HEK293 (cell line): Measurements from ENCODE around the gene KCNJ5.

Experiments
- CTCF ChIA-PET: fragments of 350-600 bp; formaldehyde crosslinking; extraction: SDS; loops from one replicate; lab custom pipeline; 2021; ENCODE audit warnings: antibody characterized with exemption; lab: Yijun Ruan, JAX
- POLR2A ChIA-PET: fragments of 300-600 bp; formaldehyde crosslinking; extraction: SDS; loops from one replicate; lab custom pipeline; 2020; ENCODE audit warnings: antibody characterized with exemption, inconsistent platforms; lab: Yijun Ruan, JAX
- H3K27ac ChIP-seq: fragments of 200-500 bp; sonication (Bioruptor generic); 2 replicates; pipeline ENCODE4 v1.5.1; 2014; ENCODE audit warnings: low read depth, low read length, control low read depth, inconsistent platforms; ENCODE audit errors: extremely low read depth
- H3K36me3 ChIP-seq, 2 experiments: fragments of 200-500 bp in 1 of 2; sonication (Bioruptor generic) in 1 of 2; 1 replicate in 1 of 2; 2 replicates in 1 of 2; pipeline ENCODE4 v1.5.1; 2014 to 2017; ENCODE audit warnings: inconsistent platforms in 2 of 2, low read length in 2 of 2; ENCODE audit not compliant: control insufficient read depth in 2 of 2, insufficient read depth in 1 of 2
- H3K4me1 ChIP-seq: fragments of 200-500 bp; sonication (Bioruptor generic); 2 replicates; pipeline ENCODE4 v1.5.1; 2014; ENCODE audit warnings: mild to moderate bottlenecking, low read length, inconsistent platforms; ENCODE audit not compliant: control insufficient read depth, insufficient read depth
- H3K4me3 ChIP-seq: 2 replicates; pipeline ENCODE4 v1.5.1; 2011; ENCODE audit warnings: low read depth, mild to moderate bottlenecking, control low read depth, low read length, moderate library complexity
- H3K9me3 ChIP-seq: fragments of 200-500 bp; sonication (Bioruptor generic); 2 replicates; pipeline ENCODE4 v1.5.1; 2014; ENCODE audit warnings: low read depth, low read length, inconsistent platforms; ENCODE audit not compliant: control insufficient read depth, insufficient read depth
- HOXA7 ChIP-seq: sonication (generic); formaldehyde crosslinking; IDR thresholded peaks from 2 replicates; pipeline ENCODE4 v1.8.1; 2022; ENCODE audit warnings: missing genetic modification reagents, borderline replicate concordance
- PRDM1 ChIP-seq: fragments of 450-650 bp; formaldehyde crosslinking; IDR thresholded peaks from 2 replicates; pipeline ENCODE4; 2016; ENCODE audit warnings: missing biosample characterization, missing genetic modification characterization
- RBAK ChIP-seq: fragments of 450-650 bp; formaldehyde crosslinking; IDR thresholded peaks from 2 replicates; pipeline ENCODE4 v1.5.1; 2016; ENCODE audit warnings: missing biosample characterization, missing genetic modification characterization
- SP2 ChIP-seq: fragments of 450-650 bp; formaldehyde crosslinking; IDR thresholded peaks from 2 replicates; pipeline ENCODE4 v1.5.1; 2016; ENCODE audit warnings: missing biosample characterization, missing genetic modification characterization
- ZBTB17 ChIP-seq: fragments of 450-650 bp; formaldehyde crosslinking; IDR thresholded peaks from 2 replicates; pipeline ENCODE4 v1.5.1; 2016; ENCODE audit warnings: missing biosample characterization, missing genetic modification characterization
- ZNF214 ChIP-seq: fragments of 450-650 bp; formaldehyde crosslinking; IDR thresholded peaks from 2 replicates; pipeline ENCODE4 v1.5.1; 2017; ENCODE audit warnings: missing biosample characterization, mild to moderate bottlenecking, missing genetic modification characterization, borderline replicate concordance
- ZNF266 ChIP-seq: fragments of 450-650 bp; formaldehyde crosslinking; IDR thresholded peaks from 2 replicates; pipeline ENCODE4 v1.5.1; 2016; ENCODE audit warnings: missing biosample characterization, missing genetic modification characterization, low read depth
- ZNF280C ChIP-seq: fragments of 450-650 bp; formaldehyde crosslinking; IDR thresholded peaks from 2 replicates; pipeline ENCODE4 v1.5.1; 2016; ENCODE audit warnings: missing biosample characterization, missing genetic modification characterization
- ZNF335 ChIP-seq: fragments of 450-650 bp; formaldehyde crosslinking; conservative IDR thresholded peaks from 2 replicates; pipeline ENCODE4 v1.5.1; 2016; ENCODE audit warnings: missing biosample characterization, missing genetic modification characterization
- ZNF391 ChIP-seq: fragments of 450-650 bp; formaldehyde crosslinking; IDR thresholded peaks from 2 replicates; pipeline ENCODE4 v1.5.1; 2016; ENCODE audit warnings: low read depth, missing biosample characterization, missing genetic modification characterization, borderline replicate concordance
- ZNF423 ChIP-seq: fragments of 450-650 bp; formaldehyde crosslinking; IDR thresholded peaks from 2 replicates; pipeline ENCODE4 v1.5.1; 2016; ENCODE audit warnings: missing biosample characterization, missing genetic modification characterization
- ZNF473 ChIP-seq: fragments of 450-650 bp; formaldehyde crosslinking; IDR thresholded peaks from 2 replicates; pipeline ENCODE4 v1.5.1; 2017; ENCODE audit warnings: missing biosample characterization, missing genetic modification characterization
- ZNF518A ChIP-seq: fragments of 450-650 bp; formaldehyde crosslinking; conservative IDR thresholded peaks from 2 replicates; pipeline ENCODE4 v1.5.1; 2016; ENCODE audit warnings: low read depth, missing biosample characterization, missing genetic modification characterization
- ZNF549 ChIP-seq: fragments of 450-650 bp; IDR thresholded peaks from 2 replicates; pipeline ENCODE4 v1.5.1; 2018; ENCODE audit warnings: missing biosample characterization, missing genetic modification characterization, mild to moderate bottlenecking, inconsistent platforms, moderate library complexity
- ZNF654 ChIP-seq: fragments of 450-650 bp; formaldehyde crosslinking; IDR thresholded peaks from 2 replicates; pipeline ENCODE4 v1.5.1; 2016; ENCODE audit warnings: low read depth, missing biosample characterization, missing genetic modification characterization
- ZSCAN30 ChIP-seq: fragments of 450-650 bp; IDR thresholded peaks from 2 replicates; pipeline ENCODE4 v1.5.1; 2018; ENCODE audit warnings: missing biosample characterization, mild to moderate bottlenecking, missing genetic modification characterization, moderate library complexity
- ZSCAN4 ChIP-seq: fragments of 450-650 bp; formaldehyde crosslinking; IDR thresholded peaks from 2 replicates; pipeline ENCODE4 v1.5.1; 2017; ENCODE audit warnings: missing biosample characterization, missing genetic modification characterization

Gene KCNJ5

GRCh38 chr11:128845334-128845780, 45.8 kb upstream of the KCNJ5 start:
- H3K27ac ChIP-seq: no peak overlapping the region
- no peaks in the 10 kb centered on the region for H3K4me1 ChIP-seq
- ChIA-PET POLR2A (interaction anchor here (0.7 kb wide), 1 partner anchor 573 kb away, joined by 4 read pairs; no protein-coding TSS in a partner anchor), CTCF (interaction anchor here (3.4 kb wide), 1 partner anchor 14 kb away, joined by 13 read pairs; no protein-coding TSS in a partner anchor)
- no peaks in the 10 kb centered on the region for H3K9me3 ChIP-seq
- no peak overlapping the region for H3K4me3 ChIP-seq
- no peaks in the 10 kb centered on the region for H3K36me3 ChIP-seq
- TF ChIP-seq ZNF518A (tag by site-specific recombination): no peak
- TF ChIP-seq PRDM1 (tag by site-specific recombination): no peak
- no peak for TF ChIP-seq ZNF391 (tag by site-specific recombination)

GRCh38 chr11:128846985-128847384, 44.2 kb upstream of the KCNJ5 start:
- H3K4me1 ChIP-seq: no peaks in the 10 kb centered on the region
- no peak overlapping the region for H3K4me3 ChIP-seq
- H3K27ac ChIP-seq: no peak overlapping the region
- ChIA-PET CTCF (interaction anchor here (0.6 to 3.4 kb wide), 4 partner anchors 9 to 807 kb away, joined by 3 to 13 read pairs (median 6); no protein-coding TSS in a partner anchor), POLR2A (no interaction called here)
- H3K36me3 ChIP-seq: no peaks in the 10 kb centered on the region
- TF ChIP-seq RBAK (tag by site-specific recombination) (no peak), ZNF335 (no peak), ZNF280C (tag by site-specific recombination) (no peak), ZNF423 (no peak), HOXA7 (no peak), ZBTB17 (no peak), ZNF549 (no peak), ZNF214 (no peak), ZNF473 (tag by site-specific recombination) (no peak), ZSCAN4 (tag by site-specific recombination) (no peak), ZNF266 (tag by site-specific recombination) (no peak), SP2 (tag by site-specific recombination) (no peak), ZNF654 (no peak), ZSCAN30 (tag by site-specific recombination) (no peak)
- no peaks in the 10 kb centered on the region for H3K9me3 ChIP-seq
